Aortic smooth muscle cell (primary cell): Measurements from ENCODE around the gene PRDM7. TPM values are rescaled to one million over a fixed set of nuclear protein-coding genes. Genes with fewer than 3 reads are reported as not detected.

Experiments
- total RNA-seq: library from RNA; depleted of rRNA; stranded (reverse); fragments of >200 nt; gene quantifications from 2 replicates; pipeline ENCODE4 v1.2.3, GENCODE V29; 2014

Gene PRDM7
- not detected in 2 replicates for total RNA-seq

DNA sequence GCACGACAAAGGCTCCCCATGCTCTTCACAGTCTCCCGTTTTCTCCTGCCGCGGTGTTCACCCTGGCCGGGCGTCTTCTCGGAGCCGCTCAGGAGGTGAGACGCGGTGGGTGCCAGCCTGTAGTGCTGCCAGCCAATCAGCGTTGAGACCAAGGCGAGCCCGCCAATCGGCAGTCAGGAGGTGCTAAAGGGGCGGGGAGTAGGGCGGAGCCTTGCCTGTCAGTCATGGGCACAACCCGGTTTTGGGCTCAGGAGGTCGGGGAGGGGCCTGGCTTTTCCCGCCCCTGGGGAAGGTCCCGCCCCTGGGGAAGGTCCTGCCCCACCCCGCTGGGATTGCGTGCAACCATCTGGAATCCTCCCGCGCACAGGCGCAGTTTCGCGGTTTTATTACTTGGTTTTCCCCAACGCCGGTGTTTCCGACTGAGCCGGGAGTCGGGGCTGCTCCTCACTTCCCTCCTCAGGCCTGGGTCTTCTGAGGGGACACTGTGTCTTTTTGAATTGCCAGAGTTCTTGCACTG is at the start of gene PRDM7:
Gene PRDM7, minus strand, starts transcription at position 92 of the 517 bp plus-strand sequence. CDS start 1,421 bp downstream, outside the sequence.

DNA sequence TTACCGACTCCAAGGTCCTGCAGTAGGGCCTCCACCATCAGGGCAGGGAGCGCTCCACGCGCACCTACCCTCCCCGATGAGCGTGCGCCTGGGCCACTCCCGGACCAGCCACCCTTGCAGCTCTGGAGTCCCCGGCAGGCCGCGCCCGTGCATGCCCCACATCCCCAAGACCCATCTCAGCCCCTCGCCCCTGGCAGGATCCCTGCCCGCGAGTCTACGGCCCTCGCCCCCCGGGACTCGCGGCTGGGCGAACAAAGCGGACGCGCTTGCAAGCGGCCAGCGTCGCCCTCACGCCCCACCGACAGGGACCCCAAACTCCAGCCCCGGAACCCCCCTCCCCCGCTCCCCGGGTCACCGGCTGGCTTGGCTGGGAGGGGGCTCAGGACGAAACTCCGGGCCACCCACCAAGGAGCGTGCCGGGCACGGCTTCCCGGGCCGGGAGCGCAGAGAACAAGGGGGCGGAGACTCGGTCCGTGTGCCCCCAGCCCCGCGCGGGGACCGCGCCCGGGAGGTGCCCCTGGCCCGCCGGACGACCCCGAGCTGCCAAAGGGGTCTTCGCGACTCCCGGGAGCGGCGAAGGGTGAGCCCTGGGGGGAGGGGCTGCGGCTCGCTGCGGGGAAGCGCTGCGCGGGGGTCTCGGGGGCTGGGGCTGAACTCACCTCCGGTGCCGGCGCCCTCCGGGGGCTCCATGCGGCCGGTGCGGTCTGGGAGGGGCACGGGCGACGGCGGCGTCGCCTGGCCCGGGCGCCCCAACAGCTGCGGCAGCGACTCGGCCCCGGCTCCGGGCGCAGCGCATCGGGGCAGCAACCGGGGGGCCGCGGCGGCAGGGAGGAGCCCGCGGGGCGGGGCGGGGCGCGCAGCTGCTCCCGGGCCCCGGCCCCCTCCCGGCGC is 58.2 kb downstream of the PRDM7 start, which contains the start of gene DBNDD1:
Gene DBNDD1, minus strand, starts transcription at position 805 of the 891 bp plus-strand sequence. Its CDS starts 115 bp downstream, at position 690.

Other genes starting within 250 kb of the PRDM7 start
- gene SPIRE2, start 248.9 kb downstream of the PRDM7 start, total RNA-seq: 0.62 and 0.79 TPM in 2 replicates
- gene TCF25, start 203.7 kb downstream of the PRDM7 start, total RNA-seq: 246 and 298 TPM in 2 replicates
- gene MC1R, start 158.5 kb downstream of the PRDM7 start, total RNA-seq: 7.2 and 8.6 TPM in 2 replicates
- gene TUBB3, start 154.0 kb downstream of the PRDM7 start, total RNA-seq: 427 and 492 TPM in 2 replicates
- 88.4 and 98.4 TPM in 2 replicates for gene DEF8, start 128.6 kb downstream of the PRDM7 start, total RNA-seq
- gene DBNDD1, start 57.9 kb downstream of the PRDM7 start, total RNA-seq: 2.8 and 3.4 TPM in 2 replicates